K562 (cell line): ENCODE measurements around the gene NRTN.
A peak's percentile ranks its signal among the peaks of the same experiment; 100 is the strongest.

Experiments used
- USF1 ChIP-seq: sonication (generic); formaldehyde crosslinking; IDR thresholded peaks from 2 replicates; pipeline ENCODE4 v1.9.0; 2022; ENCODE audit warnings: mild to moderate bottlenecking, missing genetic modification reagents
- ZNF561 ChIP-seq: fragments of 450-650 bp; formaldehyde crosslinking; conservative IDR thresholded peaks from 2 replicates; pipeline ENCODE4 v1.4.0; 2020; ENCODE audit warnings: mild to moderate bottlenecking, moderate library complexity

- TF ChIP-seq ZNF561 (no peak), USF1 (peak; percentile 49)
Measured at GRCh38 chr19:5857203-5858081, 52.6 kb downstream of the NRTN start.
